ENCODE data around the gene CAPN2. TPM values are rescaled to one million over a fixed set of nuclear protein-coding genes. Genes with fewer than 3 reads are reported as not detected.

Gene CAPN2
- total and polyA plus RNA-seq, 2 donors from 2014 or later = 175 to 276 TPM

DNA sequence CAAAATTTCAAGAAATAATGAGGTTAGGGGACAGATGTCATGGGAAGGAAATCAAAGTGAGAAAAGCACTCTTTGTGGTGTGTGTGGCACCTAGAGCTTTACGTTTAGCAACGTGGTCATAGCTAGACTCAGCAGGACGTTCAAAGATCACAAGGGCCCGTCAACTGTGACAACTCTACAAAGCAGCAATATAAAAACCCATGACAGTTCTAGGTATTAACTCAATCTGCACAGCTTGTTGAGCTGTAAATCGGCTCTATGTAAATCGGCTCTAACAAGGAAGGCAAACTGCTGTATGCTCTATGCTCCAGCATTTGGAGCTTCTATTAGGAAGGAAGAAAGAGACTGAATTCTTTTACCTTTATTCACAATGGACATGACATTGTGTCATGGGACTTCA, 68.6 kb downstream of the CAPN2 start:
- Histone ChIP-seq H3K9me3 (ENCODE audit: control insufficient read depth in 2 of 3, insufficient read depth in 1 of 3, low read length in 3 of 3) (no peaks in the 10 kb centered on the region), H3K4me3 (ENCODE audit: low read length in 3 of 3) (no peak overlapping the region), H3K36me3 (ENCODE audit: control insufficient read depth in 2 of 3, insufficient read depth in 3 of 3, low read length in 3 of 3) (peaks cover 13 to 40% (median 24%) of the 10 kb centered on the region in 3 donors), H3K9ac (ENCODE audit: low read length in 3 of 3) (no peak overlapping the region), H3K27ac (ENCODE audit: low read depth in 2 of 2, low read length in 2 of 2) (no peak overlapping the region), H3K27me3 (ENCODE audit: control insufficient read depth, insufficient read depth, low read length) (no peaks in the 10 kb centered on the region), H3K4me1 (ENCODE audit: control insufficient read depth in 2 of 3, insufficient read depth in 2 of 3, low read depth in 1 of 3, low read length in 3 of 3) (no peaks in the 10 kb centered on the region)
- TF ChIP-seq, protein P1, sequence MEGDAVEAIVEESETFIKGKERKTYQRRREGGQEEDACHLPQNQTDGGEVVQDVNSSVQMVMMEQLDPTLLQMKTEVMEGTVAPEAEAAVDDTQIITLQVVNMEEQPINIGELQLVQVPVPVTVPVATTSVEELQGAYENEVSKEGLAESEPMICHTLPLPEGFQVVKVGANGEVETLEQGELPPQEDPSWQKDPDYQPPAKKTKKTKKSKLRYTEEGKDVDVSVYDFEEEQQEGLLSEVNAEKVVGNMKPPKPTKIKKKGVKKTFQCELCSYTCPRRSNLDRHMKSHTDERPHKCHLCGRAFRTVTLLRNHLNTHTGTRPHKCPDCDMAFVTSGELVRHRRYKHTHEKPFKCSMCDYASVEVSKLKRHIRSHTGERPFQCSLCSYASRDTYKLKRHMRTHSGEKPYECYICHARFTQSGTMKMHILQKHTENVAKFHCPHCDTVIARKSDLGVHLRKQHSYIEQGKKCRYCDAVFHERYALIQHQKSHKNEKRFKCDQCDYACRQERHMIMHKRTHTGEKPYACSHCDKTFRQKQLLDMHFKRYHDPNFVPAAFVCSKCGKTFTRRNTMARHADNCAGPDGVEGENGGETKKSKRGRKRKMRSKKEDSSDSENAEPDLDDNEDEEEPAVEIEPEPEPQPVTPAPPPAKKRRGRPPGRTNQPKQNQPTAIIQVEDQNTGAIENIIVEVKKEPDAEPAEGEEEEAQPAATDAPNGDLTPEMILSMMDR (IDR thresholded peaks at IDR 0.05; ENCODE audit: borderline replicate concordance, extremely low read depth, insufficient read depth) = no peak
- DNase-seq (peak in 2 of 5 donors; percentile 13 to 34), FAIRE-seq (no peak)
- intact Hi-C loops (cut with DNase I) = no loop called here

DNA sequence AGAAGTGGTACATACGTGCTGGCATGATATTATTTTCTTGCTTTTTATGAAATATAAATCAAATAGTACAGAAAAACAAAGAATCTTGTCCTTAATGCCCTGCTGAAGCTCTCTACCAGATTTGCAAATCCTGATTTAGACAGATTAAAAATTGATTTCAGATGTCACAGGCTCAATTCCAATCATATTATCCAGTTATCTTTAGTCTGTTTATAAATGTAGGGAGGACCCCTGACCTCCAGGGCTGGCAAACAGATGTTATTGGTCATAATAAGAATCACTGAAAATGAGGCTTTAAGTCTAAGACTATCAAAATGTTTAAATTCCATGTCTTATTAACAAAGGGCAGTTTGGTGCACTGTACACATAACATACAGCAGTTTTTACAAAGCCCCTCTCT, 71.3 kb downstream of the CAPN2 start:
- no peaks in the 10 kb centered on the region for H3K4me1 ChIP-seq (ENCODE audit: control insufficient read depth in 2 of 3, insufficient read depth in 2 of 3, low read depth in 1 of 3, low read length in 3 of 3)
- H3K27ac ChIP-seq (ENCODE audit: low read depth in 2 of 2, low read length in 2 of 2) = no peak overlapping the region
- no peak for FAIRE-seq
- intact Hi-C loops (cut with DNase I) = no loop called here
- TF ChIP-seq, protein P1 (IDR thresholded peaks at IDR 0.05; ENCODE audit: borderline replicate concordance, extremely low read depth, insufficient read depth) = no peak
- no peaks in the 10 kb centered on the region for H3K27me3 ChIP-seq (ENCODE audit: control insufficient read depth, insufficient read depth, low read length)
- H3K4me3 ChIP-seq (ENCODE audit: low read length in 3 of 3) = no peak overlapping the region
- DNase-seq = no peak
- H3K9me3 ChIP-seq (ENCODE audit: control insufficient read depth in 2 of 3, insufficient read depth in 1 of 3, low read length in 3 of 3) = no peaks in the 10 kb centered on the region
- peaks cover 5 to 28% (median 10%) of the 10 kb centered on the region in 3 donors for H3K36me3 ChIP-seq (ENCODE audit: control insufficient read depth in 2 of 3, insufficient read depth in 3 of 3, low read length in 3 of 3)
- H3K9ac ChIP-seq (ENCODE audit: low read length in 3 of 3) = no peak overlapping the region

DNA sequence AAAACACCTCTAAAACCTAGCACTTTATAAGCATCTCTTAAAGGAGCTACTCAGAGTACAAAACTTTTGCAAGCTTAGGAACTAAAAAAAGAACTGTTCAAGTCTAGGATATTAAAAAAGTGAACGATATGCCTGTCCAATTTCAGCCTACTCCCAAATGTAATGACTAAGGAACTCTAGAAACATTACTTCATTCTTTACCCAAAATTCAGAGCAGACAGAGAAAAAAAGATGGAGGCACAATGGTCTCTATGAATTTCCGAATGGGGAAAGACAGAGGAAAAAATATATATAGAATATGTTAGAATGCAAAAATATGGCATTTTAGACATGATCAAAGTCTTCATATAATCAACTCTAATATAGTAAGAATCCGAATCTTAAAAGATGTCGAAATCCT, 72.2 kb downstream of the CAPN2 start:
- Histone ChIP-seq H3K4me1 (ENCODE audit: control insufficient read depth in 2 of 3, insufficient read depth in 2 of 3, low read depth in 1 of 3, low read length in 3 of 3) (no peaks in the 10 kb centered on the region), H3K9ac (ENCODE audit: low read length in 3 of 3) (no peak overlapping the region), H3K27me3 (ENCODE audit: control insufficient read depth, insufficient read depth, low read length) (no peaks in the 10 kb centered on the region), H3K36me3 (ENCODE audit: control insufficient read depth in 2 of 3, insufficient read depth in 3 of 3, low read length in 3 of 3) (peaks cover 5 to 28% (median 10%) of the 10 kb centered on the region in 3 donors), H3K27ac (ENCODE audit: low read depth in 2 of 2, low read length in 2 of 2) (no peak overlapping the region), H3K9me3 (ENCODE audit: control insufficient read depth in 2 of 3, insufficient read depth in 1 of 3, low read length in 3 of 3) (no peaks in the 10 kb centered on the region), H3K4me3 (ENCODE audit: low read length in 3 of 3) (no peak overlapping the region)
- DNase-seq = no peak
- TF ChIP-seq, protein P1 (IDR thresholded peaks at IDR 0.05; ENCODE audit: borderline replicate concordance, extremely low read depth, insufficient read depth) = no peak
- intact Hi-C loops (cut with DNase I) = no loop called here
- no peak for FAIRE-seq

DNA sequence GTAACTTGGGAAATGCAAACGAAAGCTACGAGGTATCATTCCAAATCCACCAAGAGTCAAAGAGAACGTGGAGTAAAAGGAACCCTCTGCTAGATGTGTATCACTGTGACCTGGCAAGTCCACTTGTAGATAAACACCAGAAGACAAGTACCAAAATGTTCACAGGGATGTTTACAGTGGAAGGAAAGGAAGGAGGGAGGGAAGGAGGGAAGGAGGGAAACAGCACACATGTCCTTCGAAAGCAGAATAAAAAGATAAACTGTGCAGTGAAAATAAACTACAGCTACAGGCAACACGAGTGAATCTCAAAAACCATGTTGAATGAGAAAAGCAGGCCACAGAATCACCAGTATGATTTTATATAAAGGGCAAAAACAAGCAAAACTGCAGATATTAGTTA, 73.5 kb downstream of the CAPN2 start:
- no peak overlapping the region for H3K4me3 ChIP-seq (ENCODE audit: low read length in 3 of 3)
- no peaks in the 10 kb centered on the region for H3K9me3 ChIP-seq (ENCODE audit: control insufficient read depth in 2 of 3, insufficient read depth in 1 of 3, low read length in 3 of 3)
- H3K4me1 ChIP-seq (ENCODE audit: control insufficient read depth in 2 of 3, insufficient read depth in 2 of 3, low read depth in 1 of 3, low read length in 3 of 3) = no peaks in the 10 kb centered on the region
- H3K36me3 ChIP-seq (ENCODE audit: control insufficient read depth in 2 of 3, insufficient read depth in 3 of 3, low read length in 3 of 3) = peaks cover 2 to 21% (median 7%) of the 10 kb centered on the region in 3 donors
- intact Hi-C loops (cut with DNase I) = no loop called here
- TF ChIP-seq, protein P1 (IDR thresholded peaks at IDR 0.05; ENCODE audit: borderline replicate concordance, extremely low read depth, insufficient read depth) = no peak
- no peak overlapping the region for H3K27ac ChIP-seq (ENCODE audit: low read depth in 2 of 2, low read length in 2 of 2)
- no peak for FAIRE-seq
- DNase-seq = no peak
- no peaks in the 10 kb centered on the region for H3K27me3 ChIP-seq (ENCODE audit: control insufficient read depth, insufficient read depth, low read length)
- no peak overlapping the region for H3K9ac ChIP-seq (ENCODE audit: low read length in 3 of 3)

Data from kidney (tissue), 14 donors.